Fibroblast of skin of left quadriceps (primary cell): ENCODE measurements around the gene ZFP90.
"Not testable (repeated sequence)": the region's sequence is repeated elsewhere in the genome, so short reads cannot be mapped to it uniquely, and the experiment has no call there.

ENCODE experiments used
- DNase-seq, 2 experiments: peaks; one replicate each; pipeline ENCODE4 v3.0.0-alpha.2; 2013; ENCODE audit warnings: low read depth in 2 of 2

Gene ZFP90

DNA sequence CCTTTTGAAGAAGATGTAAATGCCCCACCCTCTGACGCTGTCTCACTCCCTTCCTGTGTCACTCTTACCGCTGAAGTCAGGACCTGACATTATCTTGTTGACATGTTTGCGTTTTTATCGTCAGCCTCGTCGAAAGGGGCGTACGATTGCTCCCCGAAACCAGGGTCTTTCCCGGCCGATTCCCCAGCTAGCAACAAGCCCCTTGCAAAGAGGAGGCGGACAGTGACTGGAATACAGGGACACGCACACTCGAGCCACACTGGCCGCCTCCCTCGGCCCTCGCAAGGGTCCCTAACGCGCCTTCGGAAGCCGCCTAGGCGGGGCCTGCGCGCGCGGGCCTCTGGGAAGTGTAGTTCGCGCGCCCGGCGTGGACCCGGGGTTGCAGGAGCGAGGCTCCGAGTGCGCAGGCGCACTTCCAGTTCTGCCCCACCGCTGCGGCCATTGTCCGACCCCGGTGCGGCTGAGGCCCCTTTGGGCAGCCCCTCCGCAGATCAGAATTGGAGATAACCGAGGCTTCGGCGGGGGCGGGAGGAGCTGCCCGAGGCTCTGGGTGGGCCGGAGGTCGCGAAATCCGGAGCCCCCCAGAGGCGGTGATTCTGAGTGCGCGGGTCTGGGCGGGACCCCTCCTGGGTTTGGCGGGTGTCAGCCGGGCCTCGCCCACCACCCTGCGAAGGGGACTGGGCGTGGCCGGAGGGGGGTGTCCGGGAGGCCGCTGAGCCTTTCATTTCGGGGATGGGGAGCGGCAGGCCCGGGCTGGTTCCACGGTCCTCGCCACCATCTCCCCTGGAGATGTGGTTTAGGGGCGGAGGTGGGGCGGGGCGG lies at the start of gene ZFP90:
Gene ZFP90 (plus strand): TSS at position 412 of the 822 bp plus-strand sequence. CDS start 502 bp downstream, outside the sequence.
- peak; percentile 62 to 66 for DNase-seq

DNA sequence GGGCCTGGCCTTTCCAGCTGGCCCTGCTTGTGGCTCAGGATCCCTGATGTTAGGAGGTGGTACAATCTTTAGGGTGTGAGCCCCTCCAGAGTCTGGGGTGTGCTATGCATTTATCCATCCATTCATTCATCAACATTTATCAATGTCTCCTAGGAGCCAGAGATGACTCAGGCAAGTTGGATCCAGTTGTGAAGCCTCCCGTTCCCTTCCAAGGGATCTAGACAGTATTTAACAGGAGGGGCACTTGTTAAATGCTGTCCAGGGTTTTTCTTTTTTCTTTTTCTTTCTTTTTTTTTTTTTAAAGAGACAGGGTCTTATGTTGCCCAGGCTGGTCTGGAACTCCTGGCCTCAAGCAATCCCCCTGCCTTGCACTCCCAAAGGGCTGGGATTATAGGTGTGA lies 48.7 kb upstream of the ZFP90 start:
- no peak for DNase-seq

DNA sequence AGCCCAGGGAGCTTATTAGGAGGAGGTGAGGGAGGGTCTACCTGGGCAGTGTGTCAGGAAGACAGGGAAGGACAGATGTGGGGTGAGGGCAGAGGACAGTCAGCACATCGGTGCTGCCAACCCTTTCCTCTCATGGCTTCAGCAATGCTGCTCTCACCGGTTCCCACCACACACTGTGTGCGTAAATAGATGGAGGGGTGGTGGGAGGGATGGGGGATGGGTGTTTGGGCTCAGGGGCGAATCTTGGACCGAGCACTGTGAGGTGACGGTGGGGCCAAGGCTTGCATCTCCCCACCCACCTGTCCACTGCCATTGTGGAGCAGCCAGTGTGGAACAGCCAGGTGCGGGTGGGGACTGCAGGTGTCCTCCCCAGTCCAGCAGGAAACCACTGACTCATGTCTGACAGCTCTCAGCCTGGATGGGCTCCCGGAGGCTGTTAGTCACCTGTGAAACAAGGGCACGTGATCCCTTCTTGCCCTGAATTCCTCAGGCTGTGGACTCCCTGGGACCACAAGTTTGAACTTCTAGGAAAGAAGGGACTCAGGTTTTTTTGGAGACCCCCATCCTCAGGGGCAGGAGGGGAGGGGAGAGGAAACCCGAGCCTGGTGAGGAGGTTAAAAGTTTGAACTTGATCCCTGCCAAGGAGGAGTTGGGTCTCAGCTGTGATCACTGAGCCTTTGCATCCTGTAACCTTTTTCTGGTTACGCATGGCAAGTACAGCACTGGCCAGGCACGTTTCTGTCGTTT lies 48.1 kb upstream of the ZFP90 start:
- no peak for DNase-seq

DNA sequence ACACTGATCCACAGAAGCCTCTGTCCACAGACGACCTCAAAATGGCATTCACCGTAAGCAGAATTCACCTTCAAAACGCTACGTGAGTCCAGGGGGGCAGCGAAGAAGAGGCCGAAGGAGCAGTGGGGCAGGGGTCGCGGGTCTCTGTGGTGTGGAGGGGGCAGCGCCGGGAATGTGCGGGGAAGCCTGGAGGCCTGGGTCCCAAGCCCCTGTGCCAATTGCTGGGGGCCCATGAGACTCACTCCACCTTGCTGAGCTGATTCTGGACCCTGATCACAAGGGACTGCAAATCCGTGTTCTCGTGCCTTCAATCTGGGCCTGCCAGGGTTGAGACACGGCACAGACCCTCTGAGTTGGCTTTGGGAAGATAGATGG lies 47.5 kb upstream of the ZFP90 start:
- no peak for DNase-seq

DNA sequence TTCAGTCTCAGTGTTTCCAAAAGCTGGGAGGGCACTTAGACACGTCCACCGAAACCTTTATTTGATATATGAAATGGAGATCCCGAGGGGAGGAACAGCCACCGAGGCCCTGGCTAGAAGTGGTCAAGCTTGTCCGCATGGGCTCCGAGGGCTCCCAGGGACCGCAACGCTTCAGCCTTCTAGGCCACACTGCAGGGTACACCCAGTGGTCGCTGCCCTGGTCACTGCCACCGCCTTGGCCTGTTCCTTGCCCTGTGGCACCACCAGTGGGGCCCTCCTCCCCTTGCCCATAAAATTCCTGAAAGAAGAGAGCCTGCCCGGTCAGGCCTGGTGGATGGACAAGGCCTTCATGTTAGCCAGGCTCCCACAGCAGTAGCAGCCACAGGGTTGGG lies 46.9 kb upstream of the ZFP90 start:
- no peak for DNase-seq

DNA sequence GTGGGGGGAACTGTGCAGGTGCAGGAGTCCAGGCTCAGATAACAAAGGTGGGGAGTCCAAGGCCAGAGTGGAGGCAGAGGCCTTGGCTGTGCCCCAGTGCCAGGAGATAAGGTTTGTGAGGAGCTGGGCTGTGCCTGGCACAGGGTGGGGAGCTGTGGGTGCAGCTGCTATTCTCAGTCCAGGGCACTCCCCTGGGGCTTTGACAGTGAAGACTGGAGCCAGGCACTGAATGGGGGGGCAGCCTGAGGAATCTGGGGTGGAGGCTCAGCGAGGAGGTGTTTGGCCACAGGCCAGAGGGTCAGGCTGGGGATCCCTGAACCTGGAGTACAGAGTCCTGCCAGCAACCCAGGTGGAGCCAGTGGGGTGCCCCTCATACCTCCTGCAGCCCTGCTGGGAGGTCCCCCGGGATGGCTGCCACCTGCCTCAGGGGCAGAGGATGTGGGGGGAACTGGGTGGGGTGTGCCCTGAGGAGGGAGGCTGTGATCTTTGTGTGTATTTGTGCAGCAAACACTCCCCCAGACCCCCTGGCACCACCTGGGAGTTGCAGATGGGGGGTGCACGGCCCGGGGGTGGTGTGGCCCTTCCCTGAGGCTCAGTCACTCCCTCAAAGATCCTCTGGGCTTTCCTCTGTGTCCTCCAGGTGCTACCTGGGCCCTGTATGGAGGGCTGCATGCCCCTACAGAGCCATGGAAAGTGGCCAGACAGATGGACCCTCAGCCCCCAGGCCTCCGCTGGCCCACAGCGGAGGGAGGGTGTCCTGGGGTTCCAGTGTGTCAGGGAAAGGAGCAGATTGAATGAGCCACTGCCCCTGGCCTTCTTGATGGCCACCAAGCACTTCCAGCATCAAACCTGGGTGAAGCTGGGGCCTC lies 46.3 kb upstream of the ZFP90 start:
- DNase-seq = no peak

DNA sequence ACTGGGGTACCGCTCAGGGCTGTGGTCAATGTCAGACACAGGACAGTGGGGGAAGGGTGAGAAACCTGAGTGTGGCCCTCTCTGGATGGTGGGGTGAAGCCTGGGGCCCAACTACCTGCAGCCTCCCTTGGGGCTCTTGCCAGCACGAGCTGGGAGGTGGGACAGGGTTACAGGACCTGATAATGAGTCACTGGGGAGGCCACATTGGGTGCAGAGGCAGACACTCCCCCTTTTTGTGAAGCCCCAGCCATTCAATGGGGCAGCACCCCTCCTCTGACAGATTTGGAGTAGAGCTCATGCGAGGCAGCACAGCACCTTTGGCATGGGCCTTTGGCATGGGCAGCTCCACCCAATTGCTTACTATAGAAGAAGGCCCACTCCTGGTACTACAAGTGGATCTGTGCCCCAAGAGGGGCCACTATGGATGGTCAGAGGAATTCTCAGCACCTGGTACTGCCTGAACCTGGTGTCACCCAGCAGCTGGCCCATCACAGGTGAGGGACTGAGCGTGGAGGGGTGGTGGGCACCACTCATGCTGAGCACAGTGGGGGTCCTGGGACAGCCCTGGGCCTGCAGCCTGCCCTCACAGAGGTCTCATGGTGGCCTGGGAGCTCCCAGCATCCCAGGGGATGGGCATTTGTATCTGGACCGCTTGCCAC lies 45.5 kb upstream of the ZFP90 start:
- no peak for DNase-seq

DNA sequence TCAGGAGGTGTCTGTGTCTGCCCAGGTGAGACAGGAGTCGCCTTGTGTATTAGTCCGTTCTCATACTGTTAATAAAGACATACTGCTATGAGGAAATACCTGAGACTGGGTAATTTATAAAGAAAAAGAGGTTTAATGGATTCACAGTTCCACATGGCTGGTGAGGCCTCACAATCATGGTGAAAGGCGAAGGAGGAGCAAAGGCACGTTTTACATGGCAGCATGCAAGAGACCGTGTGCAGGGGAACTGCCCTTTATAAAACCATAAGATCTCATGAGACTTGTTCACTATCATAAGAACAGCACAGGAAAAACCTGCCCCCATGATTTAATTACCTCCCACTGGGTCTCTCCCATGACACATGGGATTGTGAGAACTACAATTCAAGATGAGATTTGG lies 44.8 kb upstream of the ZFP90 start:
- DNase-seq = not testable (repeated sequence)

DNA sequence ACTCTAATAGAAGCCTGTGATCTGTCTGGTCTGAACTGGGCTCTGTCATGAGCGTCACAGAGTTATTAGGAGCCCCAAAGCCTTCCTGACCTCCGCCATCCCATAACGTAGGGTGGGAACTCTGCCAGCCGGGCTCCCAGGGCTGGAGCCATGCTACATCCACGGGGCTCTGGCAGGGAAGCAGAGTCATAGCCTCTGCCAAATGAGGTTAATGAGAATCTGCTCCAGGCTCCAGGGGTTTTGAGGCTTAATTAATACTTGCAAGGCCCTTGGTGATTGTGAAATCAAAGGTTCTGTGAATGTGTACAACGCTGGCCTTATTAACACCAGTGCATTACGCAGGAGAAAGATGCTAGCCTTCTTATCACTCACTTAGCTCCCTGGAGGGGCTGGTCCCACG lies 42.4 kb upstream of the ZFP90 start:
- DNase-seq = no peak

DNA sequence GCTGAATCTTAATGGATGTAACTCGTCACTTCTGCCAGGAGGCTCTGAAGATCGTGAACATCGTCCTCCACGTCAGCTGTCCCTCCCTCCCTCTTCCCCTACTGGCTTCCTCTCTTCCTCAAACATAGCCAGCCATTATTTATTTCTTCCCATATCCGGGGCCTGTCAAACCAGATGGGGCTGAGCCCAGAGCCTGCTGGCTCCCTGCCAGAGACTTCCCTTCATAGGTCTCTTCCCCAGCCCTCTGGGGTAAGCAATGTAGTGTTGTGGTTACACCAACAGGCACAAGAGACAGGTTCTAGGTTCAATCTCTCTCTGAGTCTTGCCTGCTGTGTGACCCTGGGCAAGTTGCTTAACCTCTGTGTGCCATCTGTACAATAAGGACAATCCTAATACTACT lies 40.1 kb upstream of the ZFP90 start:
- no peak for DNase-seq

DNA sequence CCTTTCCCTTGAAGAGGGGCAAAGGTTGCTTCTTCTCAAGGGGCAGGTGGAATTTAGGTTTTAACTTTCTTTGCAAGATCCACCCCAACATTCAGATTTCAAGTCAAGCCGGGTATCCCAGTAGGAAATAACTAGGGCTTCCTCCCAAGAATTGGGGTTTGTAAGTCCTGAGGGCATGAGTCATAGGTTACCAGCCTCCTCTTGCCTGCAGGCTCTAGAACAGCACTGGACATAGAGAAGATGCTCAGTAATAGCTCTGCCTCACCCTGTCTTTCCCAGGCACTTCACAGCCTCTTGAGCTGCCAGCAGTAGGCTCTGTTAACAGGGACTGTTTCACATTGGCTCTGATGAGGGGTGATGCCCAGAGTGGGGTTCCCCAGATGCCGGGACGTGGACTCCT lies 35.8 kb upstream of the ZFP90 start:
- no peak for DNase-seq

DNA sequence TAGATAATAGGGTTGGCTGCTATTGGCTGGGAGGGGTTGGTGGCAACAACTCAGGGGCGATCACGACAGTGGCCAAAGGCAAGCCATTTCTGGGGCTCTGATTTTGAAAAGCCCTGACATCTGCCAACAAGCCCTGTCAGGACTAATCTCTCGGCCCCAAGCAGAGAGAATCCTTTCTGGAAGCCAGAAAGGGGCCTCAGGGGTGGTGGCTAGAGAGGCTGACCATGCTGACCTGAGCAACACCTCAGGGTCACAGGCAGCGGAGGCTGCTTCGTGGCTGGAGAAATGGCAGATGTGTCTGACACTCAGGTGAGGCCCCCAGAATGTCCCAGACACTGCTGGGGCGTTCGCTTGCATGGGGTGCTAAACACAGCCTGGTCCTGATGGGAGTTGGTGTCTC lies 35.0 kb upstream of the ZFP90 start:
- no peak for DNase-seq

DNA sequence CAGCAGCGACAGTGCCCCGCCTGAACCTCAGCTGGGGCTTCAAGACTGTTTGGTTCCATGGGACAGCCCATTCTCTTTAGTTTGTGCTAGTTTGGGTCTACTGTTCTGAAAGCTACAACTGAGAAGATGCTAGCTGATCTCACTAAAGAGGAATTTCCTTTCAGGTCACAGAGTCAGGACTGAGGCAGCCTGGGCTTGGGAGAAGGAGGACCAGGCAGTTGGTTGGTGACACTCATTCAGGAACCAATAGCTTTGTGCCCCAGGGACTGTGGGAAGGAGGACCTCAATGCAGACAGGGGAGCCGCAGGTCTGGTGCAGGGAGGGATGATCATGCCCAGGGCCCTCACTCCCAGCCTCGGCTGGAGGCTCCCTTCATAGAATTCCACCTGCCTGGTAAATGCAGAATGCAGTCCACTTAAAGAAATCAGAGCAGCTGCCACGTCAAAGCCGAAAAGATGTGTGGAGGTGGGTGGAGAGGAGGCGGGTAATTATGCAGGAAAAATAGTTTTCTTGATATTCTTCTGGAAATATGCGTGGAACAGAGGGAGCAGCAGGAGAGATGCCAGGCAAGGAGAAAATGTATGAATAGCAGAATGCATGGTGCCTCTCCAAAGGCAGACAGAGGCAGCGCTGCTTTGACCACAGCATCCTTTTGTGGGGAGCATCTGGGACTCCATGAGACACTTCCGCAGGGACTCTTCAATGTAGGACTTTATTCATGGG lies 32.6 kb upstream of the ZFP90 start:
- no peak for DNase-seq

DNA sequence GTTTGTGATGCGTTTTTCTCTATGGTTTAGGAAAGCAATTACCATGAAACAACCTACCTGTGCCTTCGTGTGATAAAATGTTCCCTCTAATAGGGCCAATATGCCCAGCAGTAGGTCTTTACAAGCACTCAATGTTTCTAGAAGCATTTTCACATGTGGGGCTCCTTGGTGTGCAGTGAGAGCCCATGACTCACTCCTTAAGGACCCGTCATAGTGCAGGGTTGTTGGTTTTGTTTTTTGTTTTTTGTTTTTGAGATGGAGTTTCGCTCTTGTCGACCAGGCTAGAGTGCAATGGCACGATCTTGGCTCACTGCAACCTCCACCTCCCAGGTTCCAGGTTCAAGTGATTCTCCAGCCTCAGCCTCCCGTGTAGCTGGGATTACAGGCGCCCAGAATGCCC lies 31.1 kb upstream of the ZFP90 start:
- no peak for DNase-seq

DNA sequence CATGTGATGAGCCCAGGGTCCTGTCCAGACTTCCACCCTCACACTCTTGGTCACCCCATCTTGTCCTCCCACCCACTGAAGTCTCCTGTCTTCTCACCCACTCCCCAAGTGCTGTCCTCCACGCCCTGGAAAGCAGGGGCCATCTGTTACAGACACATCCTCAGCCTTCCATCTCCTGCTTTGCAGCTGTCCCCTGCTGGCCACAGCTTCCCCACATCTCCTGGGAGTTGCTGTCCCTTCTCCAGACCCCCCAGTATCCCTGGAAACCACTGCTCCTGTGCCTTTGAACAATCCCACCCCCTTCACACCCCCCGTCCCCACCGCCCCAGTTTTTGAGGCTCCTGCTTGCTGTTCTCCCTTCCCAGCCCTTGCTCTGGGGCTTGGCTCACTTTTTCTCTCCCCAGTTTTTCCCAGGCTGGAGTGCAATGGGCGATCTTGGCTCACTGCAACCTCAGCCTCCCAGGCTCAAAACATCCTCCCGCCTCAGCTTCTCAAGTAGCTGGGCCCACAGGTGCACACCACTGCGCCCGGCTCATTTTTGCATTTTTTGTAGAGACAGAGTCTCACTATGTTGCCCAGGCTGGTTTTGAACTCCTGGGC lies 30.4 kb upstream of the ZFP90 start:
- no peak for DNase-seq

DNA sequence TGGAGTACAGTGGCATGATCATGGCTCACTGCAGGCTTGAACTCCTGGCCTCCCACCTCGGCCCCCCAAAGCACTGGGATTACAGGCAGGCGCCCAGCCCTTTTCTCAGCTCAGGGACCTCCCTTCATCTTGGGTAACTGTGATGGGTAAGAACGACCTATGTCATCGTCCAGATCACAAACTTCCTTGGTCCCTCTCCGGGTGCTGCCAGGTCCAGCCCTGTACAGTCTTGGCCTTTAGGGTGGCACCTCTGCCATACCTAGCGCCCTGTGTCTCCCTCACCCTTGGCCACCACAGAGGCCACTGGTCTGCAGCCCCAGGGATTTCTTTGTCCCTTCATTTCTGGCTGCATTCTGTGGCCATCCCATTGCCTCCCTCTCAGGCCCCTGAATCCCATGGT lies 29.7 kb upstream of the ZFP90 start:
- no peak for DNase-seq

DNA sequence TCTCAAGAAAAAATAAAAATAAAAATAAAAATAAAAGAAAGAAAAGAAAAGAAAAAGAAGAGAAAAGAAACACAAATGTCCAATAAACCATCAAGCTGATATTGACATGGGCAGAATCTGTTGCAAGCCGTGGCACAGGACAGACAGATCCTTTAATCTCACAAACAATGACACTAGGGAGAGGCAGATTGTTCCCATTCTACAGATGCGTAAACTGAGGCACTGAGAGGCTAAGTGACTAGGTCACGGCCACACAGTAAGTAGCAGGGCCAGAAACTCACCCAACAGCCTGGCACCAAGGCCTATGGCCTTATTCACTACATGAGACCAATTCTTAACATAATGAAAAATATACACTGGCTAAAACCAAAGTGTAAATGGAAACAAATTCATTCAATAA lies 28.3 kb upstream of the ZFP90 start:
- DNase-seq = no peak

DNA sequence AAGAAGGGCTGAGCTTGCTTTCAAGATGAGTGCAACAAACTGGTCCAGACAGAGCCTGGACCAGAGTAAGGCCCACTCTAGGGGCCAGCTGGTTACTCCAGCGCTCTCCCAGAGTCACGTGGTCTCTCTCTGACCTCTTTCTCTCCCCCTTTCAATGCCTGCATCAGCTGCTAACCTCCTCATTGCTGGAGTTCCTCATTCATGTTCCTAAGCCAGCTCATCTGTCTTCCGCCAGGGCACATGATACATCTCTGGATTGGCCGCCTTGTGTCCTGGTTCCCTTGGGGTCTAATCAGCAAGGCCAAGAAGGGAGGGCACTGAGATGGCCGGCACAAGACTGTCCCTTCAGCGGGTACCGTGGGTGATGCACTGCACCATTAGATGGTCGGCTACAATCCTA lies 26.9 kb upstream of the ZFP90 start:
- no peak for DNase-seq

DNA sequence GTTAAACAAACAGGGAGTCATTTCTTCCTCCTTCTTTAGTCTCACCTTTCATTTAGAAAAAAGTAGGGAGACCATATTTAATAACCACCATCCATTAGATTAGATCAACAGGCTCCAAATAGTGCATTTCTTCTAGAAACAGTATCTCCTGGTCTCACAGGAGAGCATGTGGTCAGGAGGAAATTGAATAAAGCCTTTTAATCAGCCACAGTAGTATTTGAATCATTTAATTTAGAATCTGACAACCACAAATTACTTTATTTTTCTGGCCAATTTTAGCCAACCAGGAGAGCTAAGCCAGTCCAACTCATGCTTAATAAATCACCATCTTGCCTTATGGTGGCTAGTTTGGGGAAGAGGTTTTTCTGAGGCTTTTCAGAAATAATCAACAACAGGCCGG lies 26.3 kb upstream of the ZFP90 start:
- no peak for DNase-seq

DNA sequence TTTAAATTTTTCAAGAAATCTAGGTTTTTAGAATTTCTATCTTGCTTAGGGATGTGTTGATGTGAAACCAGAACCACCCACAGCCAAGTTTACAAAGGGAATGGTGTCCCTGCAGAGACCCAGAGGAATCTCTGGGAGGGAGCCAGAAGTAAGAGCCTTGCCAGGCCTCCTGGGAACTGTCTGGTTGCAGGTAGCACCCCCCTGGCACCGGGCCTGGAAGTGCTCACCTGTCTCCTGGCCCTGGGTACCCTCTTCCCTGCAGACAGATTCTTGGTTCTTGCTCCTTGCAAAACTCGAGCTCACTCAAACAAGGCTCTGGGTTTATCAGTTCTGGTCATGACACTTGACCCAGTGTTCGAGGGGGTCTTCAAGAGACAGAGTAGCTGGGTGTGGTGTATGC lies 24.6 kb upstream of the ZFP90 start:
- DNase-seq = no peak
